Heart left ventricle (tissue), 13 donors: Measurements from ENCODE around the gene SETBP1.

Source experiments
- CTCF ChIP-seq, 12 donors: fragments of 200-600 bp; sonication (generic) in 4 of 12; IDR thresholded peaks; one replicate each; pipeline versions ENCODE4 v1.5.0 to v1.8.0; 2018 to 2022; ENCODE audit warnings: antibody characterized with exemption in 12 of 12, mild to moderate bottlenecking in 5 of 12
- POLR2A ChIP-seq, 2 donors: fragments of 450-650 bp; IDR thresholded peaks; one replicate each; pipeline ENCODE4 v1.6.1; 2017; ENCODE audit warnings: antibody characterized with exemption in 2 of 2, mild to moderate bottlenecking in 2 of 2, moderate library complexity in 2 of 2
- donor health status: ischemic (EF 13 %, LVEDD 7.1; RV severe dilation, severe dysfunction).
- donor health status: DM: no; HTN: yes; CAD: no.
- donor health status: DM: no; HTN: no; CAD: no.
- donor health status: ischemic (EF 25% LVEDD 6.9; RV normal size, moderate dysfunction).
- donor health status: ischemic (EF 25% LVEDD 5.7; RV mildly dilated, moderate dysfunction).
- donor health status: ischemic (EF 35%, LVEDD 5.7; RV mildly dilated, moderate dysfunction).
- donor health status: nonischemic (EF 11% LVEDD 7.7; RV severe dilation, severe dysfunction).
- donor health status: DM: yes; HTN: yes; CAD: no.
- donor health status: PGD.
- donor health status: ischemic (EF 29% LVEDD 5.4; RV normal size, mild dysfunction).
- donor health status: nonischemic (EF 23%, LVEDD 6.1; RV moderate dilation, normal function).

DNA sequence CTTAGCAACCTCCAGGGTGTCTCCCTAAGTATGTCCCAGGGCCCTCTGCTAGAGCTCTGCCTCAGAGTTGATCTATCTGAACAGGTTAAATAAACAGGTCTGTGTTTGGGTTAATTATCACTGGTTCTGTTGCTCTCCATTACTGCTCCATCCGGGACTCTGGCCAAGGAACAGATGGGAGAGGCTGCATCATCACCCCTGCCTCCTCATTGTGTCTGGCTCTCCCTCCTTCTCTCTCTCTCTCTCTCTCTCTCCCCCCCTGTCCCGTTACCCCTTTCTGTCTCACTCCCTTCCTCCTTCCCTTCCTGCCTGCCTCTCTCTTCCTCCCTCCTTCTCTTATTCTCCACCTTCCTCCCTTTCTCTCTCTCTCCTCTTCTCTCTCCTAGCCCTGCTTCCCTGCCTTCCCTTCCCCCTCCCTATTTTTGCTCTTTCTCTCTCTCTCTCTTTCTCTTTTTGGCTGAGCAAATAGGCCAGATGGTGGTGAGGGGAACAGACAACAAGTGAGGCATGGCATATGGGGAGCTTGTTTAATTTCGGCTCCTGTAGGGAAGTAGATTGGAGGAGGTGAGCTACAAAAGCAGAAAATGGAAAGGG, 62.1 kb downstream of the SETBP1 start:
- TF ChIP-seq CTCF (IDR thresholded peaks at IDR 0.05): no peak
- no peak for TF ChIP-seq POLR2A (IDR thresholded peaks at IDR 0.05)
